NCI-H446 (cell line): ENCODE results near the gene GRAMD4.
"Not testable (repeated sequence)": the region's sequence is repeated elsewhere in the genome, so short reads cannot be mapped to it uniquely, and the experiment has no call there.

Experiments used
- DNase-seq, 2 experiments: peaks; one replicate each; lab custom pipeline; 2025; lab: John Stamatoyannopoulos, UW

The GRAMD4 gene

DNA sequence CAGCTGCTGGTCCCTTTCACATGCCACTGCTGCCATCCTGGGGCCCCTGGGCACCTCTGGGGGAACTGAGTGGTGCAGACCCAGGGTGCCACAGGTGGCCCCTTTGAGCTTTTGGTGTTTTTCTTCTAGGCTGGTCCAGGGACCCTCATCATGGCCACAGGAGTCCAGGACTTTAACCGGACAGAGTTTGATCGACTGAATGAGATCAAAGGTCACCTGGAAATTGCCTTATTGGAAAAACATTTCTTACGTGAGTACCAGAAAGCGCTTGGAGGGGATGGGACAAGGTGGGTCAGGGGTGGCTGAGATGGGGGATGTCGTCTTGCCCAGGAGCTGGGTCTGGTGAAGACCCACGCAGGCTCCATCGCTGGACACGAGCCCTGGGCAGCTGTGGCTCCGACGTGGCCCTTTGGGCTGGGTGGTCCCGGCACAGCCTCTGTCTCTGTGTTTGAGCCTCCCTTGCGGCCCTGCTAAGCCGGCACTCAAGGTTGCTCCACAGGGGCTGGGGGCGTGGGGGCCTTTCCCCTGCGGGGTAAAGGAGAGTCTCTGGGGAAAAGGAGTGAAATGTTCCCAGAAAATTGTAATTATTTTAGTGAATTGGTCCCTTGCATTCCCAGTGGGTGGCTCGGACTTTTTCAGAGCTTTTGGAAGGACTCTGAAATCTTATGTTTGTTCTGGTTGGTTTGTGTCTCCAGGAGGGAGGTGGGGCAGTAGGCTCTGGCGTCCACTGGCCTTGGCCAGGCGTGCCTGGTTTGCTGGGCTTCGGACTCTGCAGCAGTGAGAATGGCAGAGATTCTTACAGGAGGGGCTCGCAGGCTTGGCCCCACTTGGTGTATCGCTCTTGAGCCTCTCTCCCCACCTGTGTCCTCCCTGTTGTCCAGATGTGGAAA, 17.8 kb downstream of the GRAMD4 start:
- no peak for DNase-seq

DNA sequence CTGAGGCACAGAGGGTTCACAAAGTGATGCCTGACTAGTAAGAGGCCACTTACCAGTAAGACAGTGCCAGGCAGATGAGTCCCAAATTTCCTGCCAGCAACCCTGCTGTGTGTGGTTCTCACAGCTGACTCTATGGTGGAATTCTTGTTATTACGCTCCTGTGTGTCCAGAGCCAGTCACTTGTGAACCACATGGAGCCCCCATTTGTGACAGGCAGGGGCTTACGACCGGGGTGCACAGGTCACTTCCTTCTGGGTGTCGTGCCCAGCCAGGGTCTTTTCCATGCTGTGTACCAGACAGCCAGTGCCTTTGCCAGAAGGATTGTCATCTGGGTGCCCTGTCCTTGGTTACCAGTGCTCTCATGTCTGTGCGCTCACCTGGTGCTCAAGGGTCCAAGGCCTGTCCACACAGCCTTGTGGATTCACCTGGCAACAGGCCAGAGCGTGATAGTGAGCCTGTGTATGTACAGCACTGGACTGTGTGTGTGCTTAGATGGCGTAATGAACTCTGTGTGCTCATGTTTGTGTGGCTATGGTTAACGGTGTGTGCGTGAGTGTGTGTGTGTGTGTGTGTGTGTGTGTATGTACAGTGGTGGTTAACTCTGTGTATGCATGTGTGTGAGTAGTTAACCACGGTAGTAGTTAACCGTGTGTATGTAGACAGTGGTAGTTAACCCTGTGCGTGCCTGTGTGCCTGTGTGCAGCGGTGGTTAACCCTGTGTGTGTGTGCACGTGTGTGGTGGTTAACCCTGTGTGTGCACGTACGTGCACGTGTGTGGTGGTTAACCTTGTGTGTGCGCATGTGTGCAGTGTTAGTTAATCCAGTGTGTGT, 18.6 kb downstream of the GRAMD4 start:
- DNase-seq: no peak

DNA sequence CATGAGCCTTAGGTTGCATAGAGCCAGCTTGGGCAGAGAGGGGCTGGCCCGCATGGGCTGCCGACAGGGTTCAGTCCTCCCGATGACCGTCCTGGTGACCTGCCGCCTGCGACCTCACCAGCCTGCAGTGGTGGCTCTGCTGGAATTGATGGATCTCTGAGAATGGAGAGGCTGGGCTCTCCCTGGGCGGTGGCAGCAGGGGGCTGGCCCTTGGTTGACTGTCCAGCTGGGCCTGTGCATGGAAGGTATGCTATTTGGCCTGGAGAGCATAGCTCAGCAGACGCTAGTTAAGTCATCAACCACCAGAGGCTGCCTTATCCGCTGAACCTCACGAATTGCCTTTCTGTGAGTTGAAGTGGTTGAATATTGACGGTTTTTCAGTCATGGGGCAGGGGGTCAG, 19.7 kb downstream of the GRAMD4 start:
- no peak for DNase-seq

DNA sequence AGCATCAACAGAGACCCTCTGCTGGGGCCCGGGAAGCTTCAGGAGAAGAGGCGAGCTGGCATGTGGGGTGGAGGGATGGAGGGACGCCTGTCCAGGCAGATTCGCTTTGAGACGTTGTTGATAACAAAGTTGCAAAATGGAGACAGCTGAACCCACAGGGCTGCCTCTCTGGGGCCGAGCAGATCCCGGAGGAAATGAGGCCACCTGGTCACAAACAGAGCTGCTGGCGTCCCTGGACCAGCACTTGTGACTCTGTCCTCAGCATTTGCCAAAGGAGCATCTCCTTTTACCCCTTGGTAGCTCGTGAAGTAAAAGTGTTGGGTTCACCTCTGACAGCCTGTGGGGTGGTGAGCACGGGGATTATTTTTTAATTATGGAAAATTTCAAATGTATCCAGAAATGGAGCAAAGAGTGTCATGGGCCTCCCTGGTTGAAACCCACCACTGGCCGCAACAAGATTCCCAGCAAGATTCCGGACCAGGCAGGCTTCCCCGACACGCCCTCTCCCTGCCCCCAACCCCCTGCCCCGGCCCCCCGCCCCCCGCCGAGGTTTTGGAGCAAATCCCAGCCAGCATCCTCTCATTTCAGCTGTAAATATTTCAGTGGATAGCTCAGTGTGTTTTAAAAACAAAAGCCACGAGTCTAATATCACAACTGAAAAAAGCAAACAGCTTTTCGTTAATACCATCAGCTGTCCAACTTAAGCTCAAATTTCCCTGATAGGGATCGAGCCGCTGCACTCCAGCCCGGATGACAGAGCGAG, 20.3 kb downstream of the GRAMD4 start:
- DNase-seq: no peak

DNA sequence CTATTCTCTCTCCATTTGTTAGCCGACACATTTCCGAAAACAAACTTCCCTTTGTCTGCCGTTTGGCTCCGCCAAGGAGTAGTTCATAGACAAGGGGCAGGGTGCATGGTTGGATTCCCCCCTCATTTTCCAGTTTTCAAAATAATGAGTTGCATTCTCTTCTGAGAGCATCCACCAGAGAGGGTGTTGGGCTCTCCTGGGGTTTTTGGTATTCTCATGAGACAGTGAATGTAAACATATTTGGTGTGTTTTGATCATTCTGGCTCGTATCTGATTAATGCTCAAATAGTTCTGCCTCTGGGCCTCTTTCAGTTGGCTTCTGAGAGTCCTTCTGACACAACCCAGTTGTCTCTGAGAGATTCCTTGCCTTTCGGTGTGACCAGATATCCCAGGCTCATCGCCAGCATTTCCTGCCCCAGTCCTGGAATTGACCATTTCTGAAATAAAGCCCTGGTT, 21.7 kb downstream of the GRAMD4 start:
- no peak for DNase-seq

DNA sequence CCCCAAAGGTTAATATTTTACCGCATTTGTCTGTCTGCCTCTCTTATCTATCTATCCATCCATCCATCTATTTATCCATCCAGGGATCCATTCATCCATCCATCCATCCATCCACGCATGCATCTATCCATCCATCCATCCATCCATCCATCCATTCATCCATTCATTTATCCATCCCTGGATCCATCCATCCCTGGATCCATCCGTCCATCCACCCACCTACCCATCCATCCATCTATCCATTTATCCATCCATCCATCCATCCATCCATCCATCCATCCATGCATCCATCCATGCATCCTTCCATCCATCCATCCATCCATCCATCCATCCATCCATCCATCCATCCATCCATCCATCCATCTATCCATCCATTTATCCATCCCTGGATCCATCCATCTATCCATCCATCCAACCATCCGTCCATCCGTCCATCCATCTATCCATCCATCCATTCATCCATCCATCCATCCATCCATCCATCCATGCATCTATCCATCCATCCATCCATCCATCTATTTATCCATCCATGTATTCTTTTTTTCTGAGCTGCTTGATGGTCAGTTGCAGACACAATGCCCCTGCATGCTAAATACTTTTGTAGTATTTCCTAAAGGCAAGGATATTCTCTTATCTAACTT, 22.8 kb downstream of the GRAMD4 start:
- not testable (repeated sequence) for DNase-seq

DNA sequence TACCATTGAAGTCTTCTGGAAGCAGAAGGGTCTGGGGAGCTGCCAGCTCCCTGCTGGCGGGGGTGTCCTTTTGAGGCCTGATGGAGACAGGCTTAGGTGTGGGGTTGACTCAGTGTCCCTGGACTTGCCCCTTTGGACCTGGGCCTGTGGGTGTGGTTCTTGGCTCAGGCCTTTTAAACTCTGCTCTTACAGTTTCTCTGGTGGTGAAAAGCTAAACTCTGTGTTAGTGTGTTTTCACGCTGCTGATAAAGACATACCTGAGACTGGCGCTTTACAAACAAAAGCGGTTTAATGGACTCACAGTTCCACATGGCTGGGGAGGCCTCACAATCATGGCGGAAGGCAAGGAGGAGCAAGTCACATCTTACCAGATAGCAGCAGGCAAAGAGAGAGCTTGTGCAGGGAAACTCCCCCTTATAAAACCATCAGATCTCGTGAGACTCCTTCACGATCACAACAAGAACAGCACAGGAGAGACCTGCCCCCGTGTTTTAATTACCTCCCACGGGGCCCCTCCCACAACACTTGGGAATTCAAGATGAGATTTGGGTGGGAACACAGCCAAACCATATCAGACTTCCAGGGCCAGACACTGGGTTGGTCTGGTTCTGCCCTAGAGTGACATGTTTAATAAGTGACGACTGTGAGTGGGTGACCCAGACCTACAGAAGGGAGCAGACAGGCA, 26.5 kb downstream of the GRAMD4 start:
- DNase-seq: no peak

DNA sequence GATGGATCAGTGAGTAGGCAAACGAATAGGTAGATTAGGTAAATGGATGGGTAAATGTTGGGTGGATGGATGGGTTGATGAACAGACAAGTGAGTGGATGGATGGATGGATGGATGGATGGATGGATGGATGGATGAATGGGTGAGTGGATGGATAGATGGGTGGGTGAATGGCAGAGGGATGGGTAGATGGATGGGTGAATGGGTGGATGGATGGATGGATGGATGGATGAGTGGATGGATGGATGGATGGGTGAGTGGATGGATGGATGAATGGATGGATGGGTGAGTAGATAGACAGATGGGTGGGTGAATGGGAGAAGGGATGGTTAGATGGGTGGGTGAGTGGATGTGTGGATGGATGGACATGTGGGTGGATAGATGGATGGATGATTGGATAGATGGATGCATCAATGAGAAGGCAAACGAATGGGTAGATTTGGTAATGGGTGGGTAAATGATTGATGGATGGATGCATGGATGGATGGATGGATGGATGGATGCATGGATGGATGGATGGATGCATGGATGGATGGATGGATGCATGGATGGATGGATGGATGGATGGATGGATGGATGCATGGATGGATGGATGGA, 28.1 kb downstream of the GRAMD4 start:
- not testable (repeated sequence) for DNase-seq

DNA sequence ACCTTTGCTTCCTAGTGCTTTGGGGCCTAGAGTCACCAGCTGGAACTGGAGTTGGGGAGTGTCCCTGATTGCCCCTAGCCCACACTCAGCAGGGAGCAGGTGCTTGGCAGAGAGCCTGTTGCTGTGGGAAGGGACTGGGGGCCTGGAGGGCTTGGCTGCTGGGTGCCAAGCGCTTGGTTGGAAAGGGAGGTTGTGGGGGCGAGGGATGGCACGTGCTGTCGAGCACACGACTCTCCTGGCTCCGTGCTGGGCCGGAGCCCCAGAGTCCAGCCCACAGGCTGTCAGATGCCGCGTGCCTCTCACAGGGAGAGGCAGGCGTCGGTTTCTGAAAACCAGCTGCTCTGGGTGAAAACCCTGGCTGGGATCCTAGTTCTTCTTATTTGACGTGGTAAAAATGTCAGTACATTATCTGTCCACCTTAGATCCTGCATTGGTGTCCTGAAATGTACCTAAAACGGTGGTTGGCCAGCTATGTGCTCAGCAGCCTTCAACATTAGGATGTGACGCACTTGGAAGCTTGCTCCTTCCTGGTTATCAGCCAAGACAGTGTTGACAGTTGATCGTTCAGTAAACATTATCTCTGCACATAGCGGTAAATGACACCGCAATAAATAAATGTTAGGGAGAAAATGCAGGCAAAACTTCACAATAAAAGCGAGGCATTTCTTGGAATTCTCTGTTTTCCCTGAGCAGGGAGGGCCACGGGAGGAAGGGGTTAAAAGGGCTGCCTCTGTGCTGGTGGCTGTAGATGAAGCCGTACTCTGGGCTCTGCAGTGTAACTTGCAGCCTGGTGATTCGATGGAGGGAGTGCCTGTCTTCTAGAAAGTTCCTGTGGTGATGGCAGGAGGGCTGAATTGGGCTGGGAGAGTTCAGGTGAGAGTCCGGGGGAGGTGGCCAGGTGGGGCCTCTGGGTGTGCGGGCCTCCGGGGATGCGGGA, 29.2 kb downstream of the GRAMD4 start:
- peak; percentile 64 to 76 for DNase-seq

DNA sequence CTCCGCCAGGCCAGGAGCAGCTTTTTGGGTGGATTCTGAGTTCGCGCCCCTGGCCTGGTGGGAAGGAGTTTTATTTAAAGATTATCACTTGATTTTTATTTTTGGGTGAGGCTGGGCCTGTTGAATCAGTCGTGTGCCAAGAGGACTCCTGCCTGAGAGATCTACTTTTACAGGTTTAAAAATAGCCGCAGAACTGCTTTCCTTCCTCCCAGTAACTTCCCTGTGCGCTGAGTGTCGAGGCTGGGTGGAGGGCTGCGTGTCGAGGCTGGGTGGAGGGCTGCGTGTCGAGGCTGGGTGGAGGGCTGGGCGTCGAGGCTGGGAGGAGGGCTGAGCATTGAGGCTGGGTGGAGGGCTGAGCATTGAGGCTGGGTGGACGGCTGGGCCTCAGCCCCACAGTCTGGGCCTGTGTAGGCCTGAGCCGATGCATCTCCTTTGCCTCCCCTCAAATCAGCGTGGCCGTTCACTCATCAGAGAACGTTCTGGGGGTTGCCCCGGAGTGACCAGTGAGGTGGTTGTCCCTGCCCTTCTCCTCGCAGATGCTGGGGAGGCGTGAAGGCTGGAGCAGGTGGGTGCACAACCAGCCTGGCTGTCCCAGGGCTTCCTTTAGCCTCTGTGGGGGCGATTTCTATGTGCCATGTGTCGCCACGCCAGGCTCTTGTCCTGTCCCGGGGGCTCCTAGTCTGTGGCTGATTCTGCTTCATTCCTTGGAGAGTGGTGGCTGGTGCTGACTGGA, 30.1 kb downstream of the GRAMD4 start:
- no peak for DNase-seq

DNA sequence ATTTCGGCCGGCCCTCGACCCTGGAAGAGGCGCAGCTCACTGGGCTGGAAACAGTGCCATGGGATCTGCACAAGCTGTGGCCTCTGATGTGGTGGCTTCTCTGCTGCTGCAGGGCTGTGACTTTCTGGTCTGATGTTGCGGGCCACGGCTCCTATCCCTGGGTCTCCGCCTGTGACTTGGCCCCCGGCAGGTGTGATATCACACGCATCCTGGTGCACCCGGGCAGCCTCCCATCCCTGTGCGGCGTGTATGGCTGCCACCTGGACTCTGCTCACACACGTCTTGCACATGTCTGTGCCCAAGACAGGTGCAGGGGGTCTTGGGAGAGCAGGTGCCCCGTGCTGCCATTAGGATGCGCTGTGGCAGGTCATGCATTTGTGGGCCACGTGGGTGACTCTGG, 31.1 kb downstream of the GRAMD4 start:
- no peak for DNase-seq

DNA sequence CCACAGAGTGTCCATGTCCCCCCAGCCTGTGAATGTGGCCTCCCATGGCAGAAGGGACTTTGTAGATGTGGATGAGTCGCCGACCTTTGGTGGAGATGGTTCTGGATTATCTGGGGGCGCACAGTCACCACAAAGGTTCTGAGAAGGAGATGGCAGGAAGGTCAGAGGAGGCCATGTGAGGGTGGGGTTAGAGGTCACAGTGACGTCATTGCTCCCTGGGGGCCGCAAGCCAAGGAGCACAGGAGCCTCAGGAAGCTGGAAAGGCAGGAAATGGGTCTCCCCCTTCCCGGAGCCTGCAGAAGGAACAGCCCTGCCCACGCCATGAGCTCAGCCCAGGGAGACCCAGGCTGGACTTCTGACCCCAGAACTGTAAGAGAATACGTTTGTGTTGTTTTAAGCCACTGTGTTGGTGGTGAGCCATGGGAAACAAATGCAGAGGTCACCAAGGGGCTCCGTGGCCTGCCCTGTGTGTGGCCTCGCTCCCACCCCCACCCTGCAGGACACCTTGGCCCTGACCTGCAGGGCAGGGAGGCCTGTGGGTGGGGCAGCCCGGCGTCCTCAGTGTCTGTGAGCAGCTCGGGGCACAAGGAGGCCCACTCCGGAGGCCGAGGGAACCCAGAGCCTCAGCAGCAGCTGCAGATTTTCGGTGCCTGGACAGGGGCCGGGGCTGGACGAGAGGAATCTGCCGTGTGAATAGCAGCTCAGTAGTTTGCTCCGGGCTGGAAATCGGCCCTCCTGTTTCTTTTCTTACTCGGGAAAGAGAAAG, 32.1 kb downstream of the GRAMD4 start:
- DNase-seq: no peak

DNA sequence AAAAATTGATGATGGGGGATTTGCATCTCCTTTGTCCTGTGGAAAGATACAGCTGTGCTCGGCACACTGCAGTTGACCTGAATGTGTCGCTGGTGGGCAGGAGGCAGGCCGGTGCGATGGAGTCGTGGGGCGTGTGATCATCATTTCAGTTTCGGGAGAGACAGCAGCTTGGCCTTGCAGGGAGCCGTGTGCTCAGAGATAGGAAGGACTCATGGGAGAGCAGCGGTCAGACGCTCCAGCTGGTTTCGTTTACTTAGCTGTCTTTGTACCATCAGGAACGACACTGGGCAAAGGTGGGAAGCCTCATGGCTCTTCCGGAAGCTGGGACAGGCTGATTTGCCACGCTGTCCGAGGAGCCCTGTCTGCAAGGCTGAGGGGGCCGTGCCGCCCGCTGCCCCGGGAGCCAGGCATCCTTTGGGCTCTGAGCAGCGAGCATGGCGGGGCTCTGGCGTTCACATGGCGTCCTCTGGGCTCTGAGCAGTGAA, 32.7 kb downstream of the GRAMD4 start:
- no peak for DNase-seq

DNA sequence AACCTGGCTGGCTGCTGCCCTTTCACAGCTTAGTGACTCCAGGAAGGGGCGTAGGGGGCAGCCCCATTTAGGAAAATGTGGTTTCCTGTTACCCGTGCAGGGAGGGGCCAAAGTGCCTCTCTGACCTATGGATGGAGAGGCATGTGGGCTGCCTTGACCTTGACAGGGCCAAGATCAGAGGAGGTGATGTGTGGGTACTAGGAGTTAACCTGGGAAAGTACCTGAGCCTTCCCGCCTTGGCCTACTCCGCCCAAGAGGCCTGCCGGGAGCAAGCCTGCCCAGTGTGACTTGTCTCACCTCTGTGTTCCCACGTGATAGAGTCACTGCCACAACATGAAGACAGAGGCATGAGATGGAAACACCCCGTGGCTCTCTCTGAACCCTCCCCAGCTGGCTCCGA, 33.4 kb downstream of the GRAMD4 start:
- no peak for DNase-seq

DNA sequence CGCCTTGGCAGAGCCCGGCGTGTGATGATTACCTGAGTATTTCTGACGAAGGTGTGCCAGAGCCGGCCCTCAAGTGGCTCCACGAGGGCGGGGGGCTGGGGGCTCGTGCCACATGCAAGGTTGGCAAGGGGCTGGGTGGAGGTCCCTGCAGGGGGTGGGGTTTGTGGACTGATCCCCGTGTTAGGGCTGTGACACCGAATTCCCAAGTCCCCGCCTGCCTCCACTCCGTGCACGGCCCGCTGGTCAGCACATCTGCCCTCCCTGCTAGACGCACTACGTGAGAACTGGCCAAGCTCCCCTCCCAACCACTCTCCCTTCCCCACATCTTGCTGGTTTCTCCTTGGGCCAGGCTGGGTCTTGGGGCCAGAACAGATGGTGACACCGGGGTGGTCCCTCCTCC, 34.2 kb downstream of the GRAMD4 start:
- DNase-seq: no peak

DNA sequence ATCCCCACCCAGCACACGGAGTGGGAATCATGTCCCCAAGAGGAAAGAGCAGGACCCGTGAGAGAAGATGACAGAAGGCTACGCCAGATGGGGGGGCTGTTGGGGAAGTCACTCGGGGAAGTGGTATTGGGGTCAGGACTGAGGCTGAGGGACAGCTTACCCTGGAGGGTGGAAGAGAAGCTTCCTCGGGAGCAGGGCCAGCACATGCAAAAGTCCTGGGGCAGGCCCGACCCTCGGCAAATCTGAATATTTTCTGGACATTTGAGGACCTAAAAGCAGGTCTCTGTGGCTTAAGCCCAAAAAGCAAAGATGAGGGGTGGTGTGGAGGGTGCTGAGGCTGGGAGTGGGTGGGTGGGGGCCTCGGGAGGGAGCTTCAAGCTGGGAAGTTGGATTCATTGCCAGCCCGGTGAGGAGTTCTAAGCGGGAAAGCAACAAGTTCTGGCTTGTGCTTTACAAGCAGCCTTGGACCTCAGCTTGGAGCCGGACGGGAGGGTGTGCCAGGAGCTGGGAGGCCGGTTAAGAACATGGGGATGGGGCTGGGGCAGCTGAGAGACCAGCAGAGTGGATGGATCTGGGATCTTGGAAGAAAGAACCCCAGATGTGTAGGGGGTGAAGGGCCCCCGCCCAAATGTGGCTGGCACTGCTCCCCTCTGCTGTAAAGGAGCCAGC, 34.9 kb downstream of the GRAMD4 start:
- DNase-seq: no peak

DNA sequence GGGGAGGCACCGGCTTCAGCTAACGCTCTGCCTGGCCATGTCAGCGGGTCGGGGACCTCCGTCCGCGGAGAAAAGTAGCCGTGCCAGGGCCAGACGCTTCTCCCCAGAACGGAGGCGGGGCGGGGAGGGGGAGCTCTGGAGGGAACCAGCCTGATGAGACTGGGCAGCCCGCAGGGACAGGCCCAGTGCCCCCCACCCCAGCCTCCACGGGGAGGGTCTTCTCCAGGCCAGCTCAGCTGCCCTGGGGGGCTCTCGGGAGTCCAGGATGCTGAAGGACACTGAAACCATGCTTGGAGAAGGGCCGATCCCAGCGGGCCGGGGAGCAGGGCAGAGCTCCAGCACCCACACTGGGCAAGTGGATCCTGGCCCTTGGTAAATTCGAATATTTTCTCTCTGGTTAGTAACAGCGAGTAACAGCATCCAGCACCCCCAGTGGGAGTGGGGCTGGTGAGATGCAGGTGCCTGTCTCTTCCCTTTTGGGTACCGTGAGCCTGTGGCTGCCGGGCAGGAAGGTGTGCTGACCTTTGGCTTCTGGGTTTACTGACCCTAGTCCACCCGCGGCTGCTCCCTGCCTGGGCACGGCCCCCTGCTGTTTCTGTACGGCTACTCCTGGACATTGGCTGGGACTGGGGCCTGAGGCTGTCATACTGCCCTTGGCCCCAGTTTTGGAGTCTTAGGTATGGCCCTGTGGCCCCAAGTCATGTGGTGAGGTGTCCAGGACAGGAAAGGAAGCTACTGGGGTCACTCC, 35.8 kb downstream of the GRAMD4 start:
- DNase-seq: no peak
